GM23338 (cell line): ENCODE results near the gene PYGO2. TPM values are rescaled to one million over a fixed set of nuclear protein-coding genes. Genes with fewer than 3 reads are reported as not detected.
A peak's percentile ranks its signal among the peaks of the same experiment; 100 is the strongest.

Experiments
- ATAC-seq: fragments of 200-7000 bp; cut with Tn5 transposase; 3 replicates; pipeline ENCODE4 v1.9.1; 2020
- DNase-seq: peaks from one replicate; pipeline ENCODE4 v3.0.0-alpha.2; 2015; ENCODE audit warnings: low spot score
- H2AFZ ChIP-seq: fragments of 200-600 bp; sonication (generic); 2 replicates; pipeline ENCODE4 v1.8.0; 2016; ENCODE audit warnings: antibody characterized with exemption, mild to moderate bottlenecking, moderate library complexity
- H3F3A ChIP-seq: fragments of 200-600 bp; sonication (generic); replicated peaks from 2 replicates; pipeline ENCODE4 v1.8.0; 2017; ENCODE audit warnings: antibody characterized with exemption, mixed run types, low read depth
- H3K27ac ChIP-seq: fragments of 200-600 bp; sonication (generic); 2 replicates; pipeline ENCODE4 v1.6.1; 2016; ENCODE audit warnings: low read depth
- H3K27me3 ChIP-seq: fragments of 200-600 bp; sonication (generic); 2 replicates; pipeline ENCODE4 v1.8.0; 2016; ENCODE audit warnings: mild to moderate bottlenecking, mixed run types, moderate library complexity; ENCODE audit not compliant: insufficient read depth
- H3K36me3 ChIP-seq: fragments of 200-600 bp; sonication (generic); 2 replicates; pipeline ENCODE4 v1.8.0; 2016; ENCODE audit warnings: mild to moderate bottlenecking; ENCODE audit not compliant: insufficient read depth
- H3K4me1 ChIP-seq: fragments of 200-600 bp; sonication (generic); 2 replicates; pipeline ENCODE4 v1.8.0; 2016; ENCODE audit warnings: mild to moderate bottlenecking, moderate library complexity; ENCODE audit not compliant: insufficient read depth
- H3K4me2 ChIP-seq: fragments of 200-600 bp; sonication (generic); 2 replicates; pipeline ENCODE4 v1.7.1; 2017; ENCODE audit warnings: mixed run types
- H3K4me3 ChIP-seq: fragments of 200-600 bp; sonication (generic); 2 replicates; pipeline ENCODE4 v1.6.1; 2016; ENCODE audit warnings: mixed run types
- H3K79me2 ChIP-seq: fragments of 200-600 bp; sonication (generic); replicated peaks from 2 replicates; pipeline ENCODE4 v1.8.0; 2017; ENCODE audit warnings: mild to moderate bottlenecking; ENCODE audit not compliant: insufficient read depth
- H3K9me2 ChIP-seq: fragments of 200-600 bp; sonication (generic); 2 replicates; pipeline ENCODE4 v1.8.0; 2017; ENCODE audit not compliant: insufficient read depth
- H4K20me1 ChIP-seq: fragments of 200-600 bp; sonication (generic); replicated peaks from 2 replicates; pipeline ENCODE4 v1.8.0; 2017; ENCODE audit warnings: mild to moderate bottlenecking; ENCODE audit not compliant: insufficient read depth
- H3K27ac Mint-ChIP-seq: 2 replicates; pipeline ENCODE4 v1.8.0; 2020; ENCODE audit warnings: inconsistent platforms, mild to moderate bottlenecking, moderate library complexity, mixed read lengths
- H3K27me3 Mint-ChIP-seq: 3 replicates; pipeline ENCODE4 v1.8.0; 2022; ENCODE audit warnings: low read depth, mild to moderate bottlenecking, moderate library complexity, mixed read lengths, inconsistent platforms; ENCODE audit not compliant: insufficient read depth, poor library complexity
- H3K36me3 Mint-ChIP-seq: 3 replicates; pipeline ENCODE4 v1.8.0; 2021; ENCODE audit warnings: low read depth, mild to moderate bottlenecking, inconsistent platforms, moderate library complexity, mixed read lengths
- H3K4me1 Mint-ChIP-seq: 3 replicates; pipeline ENCODE4 v1.8.0; 2020; ENCODE audit warnings: mild to moderate bottlenecking, inconsistent platforms, mixed read lengths
- H3K4me3 Mint-ChIP-seq: 3 replicates; pipeline ENCODE4 v1.8.0; 2021; ENCODE audit warnings: moderate library complexity, mild to moderate bottlenecking, inconsistent platforms, mixed read lengths
- H3K9me3 Mint-ChIP-seq: 3 replicates; pipeline ENCODE4 v1.8.0; 2020; ENCODE audit warnings: moderate library complexity, mild to moderate bottlenecking, inconsistent platforms, mixed read lengths
- CTCF ChIP-seq, 2 experiments: fragments of 200-600 bp in 1 of 2; sonication (generic) in 1 of 2; conservative IDR thresholded peaks; 2 replicates each; pipeline versions ENCODE4 v1.5.1 to v1.6.1; 2016 to 2017; ENCODE audit warnings: antibody characterized with exemption in 2 of 2, low read depth in 2 of 2, mild to moderate bottlenecking in 2 of 2, moderate library complexity in 1 of 2
- POLR2AphosphoS5 ChIP-seq: IDR thresholded peaks from 2 replicates; pipeline ENCODE4 v1.6.1; 2016; ENCODE audit warnings: antibody characterized with exemption, low read depth
- ZNF331 ChIP-seq: fragments of 250-450 bp; sonication (Bioruptor Pico); IDR thresholded peaks from 2 replicates; pipeline ENCODE4 v1.5.0; 2020; ENCODE audit warnings: low read depth, mild to moderate bottlenecking, moderate library complexity
- polyA plus RNA-seq: library from polyadenylated mRNA; unstranded; fragments of >200 nt; fragmentation: Nextera tagmentation; extraction: Ambion mirVana; gene quantifications from 2 replicates; pipeline ENCODE4 v1.2.1, GENCODE V29; 2016
- total RNA-seq: library from RNA; depleted of rRNA; stranded (reverse); fragments of >200 nt; shearing (Covaris generic); gene quantifications from 2 replicates; pipeline ENCODE4 v1.2.3, GENCODE V29; 2014
- TF ChIP-seq, protein P1 (sequence below): fragments of 250-450 bp; sonication (Bioruptor Pico); IDR thresholded peaks from 2 replicates; pipeline ENCODE4 v1.5.0; 2020; ENCODE audit warnings: mild to moderate bottlenecking, moderate library complexity

Gene PYGO2
- total and polyA plus RNA-seq, 2 experiments from 2014 or later, result 11.0 to 29.0 TPM

DNA sequence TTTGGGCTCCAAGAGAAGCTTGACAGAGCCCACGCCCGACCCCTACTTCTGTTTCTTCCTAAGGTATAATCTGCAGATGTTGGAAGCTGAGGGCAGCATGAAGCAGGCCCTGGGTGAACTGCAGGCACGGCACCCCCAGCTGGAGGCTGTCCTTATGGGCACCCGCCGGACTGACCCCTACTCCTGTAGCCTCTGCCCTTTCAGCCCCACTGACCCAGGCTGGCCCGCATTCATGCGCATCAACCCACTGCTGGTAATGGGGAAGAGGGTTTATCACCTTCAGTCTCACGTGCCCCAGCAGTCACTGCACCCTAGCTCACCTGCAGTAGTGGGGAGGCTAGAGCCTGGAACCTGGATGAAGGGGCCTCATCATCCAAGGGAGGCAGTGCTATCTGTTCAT is 28.7 kb upstream of the PYGO2 start:
- DNase-seq, result no peak
- H2AFZ ChIP-seq, result no peak overlapping the region
- H3K4me1 ChIP-seq, result no peaks in the 10 kb centered on the region
- no peaks in the 10 kb centered on the region; the same call in 2 of the 3 replicates for H3K9me3 Mint-ChIP-seq
- peaks cover 21% of the 10 kb centered on the region for H3K4me1 Mint-ChIP-seq
- no peak overlapping the region for H3K4me2 ChIP-seq
- H3K27ac Mint-ChIP-seq, result no peak overlapping the region
- TF ChIP-seq, protein P1, sequence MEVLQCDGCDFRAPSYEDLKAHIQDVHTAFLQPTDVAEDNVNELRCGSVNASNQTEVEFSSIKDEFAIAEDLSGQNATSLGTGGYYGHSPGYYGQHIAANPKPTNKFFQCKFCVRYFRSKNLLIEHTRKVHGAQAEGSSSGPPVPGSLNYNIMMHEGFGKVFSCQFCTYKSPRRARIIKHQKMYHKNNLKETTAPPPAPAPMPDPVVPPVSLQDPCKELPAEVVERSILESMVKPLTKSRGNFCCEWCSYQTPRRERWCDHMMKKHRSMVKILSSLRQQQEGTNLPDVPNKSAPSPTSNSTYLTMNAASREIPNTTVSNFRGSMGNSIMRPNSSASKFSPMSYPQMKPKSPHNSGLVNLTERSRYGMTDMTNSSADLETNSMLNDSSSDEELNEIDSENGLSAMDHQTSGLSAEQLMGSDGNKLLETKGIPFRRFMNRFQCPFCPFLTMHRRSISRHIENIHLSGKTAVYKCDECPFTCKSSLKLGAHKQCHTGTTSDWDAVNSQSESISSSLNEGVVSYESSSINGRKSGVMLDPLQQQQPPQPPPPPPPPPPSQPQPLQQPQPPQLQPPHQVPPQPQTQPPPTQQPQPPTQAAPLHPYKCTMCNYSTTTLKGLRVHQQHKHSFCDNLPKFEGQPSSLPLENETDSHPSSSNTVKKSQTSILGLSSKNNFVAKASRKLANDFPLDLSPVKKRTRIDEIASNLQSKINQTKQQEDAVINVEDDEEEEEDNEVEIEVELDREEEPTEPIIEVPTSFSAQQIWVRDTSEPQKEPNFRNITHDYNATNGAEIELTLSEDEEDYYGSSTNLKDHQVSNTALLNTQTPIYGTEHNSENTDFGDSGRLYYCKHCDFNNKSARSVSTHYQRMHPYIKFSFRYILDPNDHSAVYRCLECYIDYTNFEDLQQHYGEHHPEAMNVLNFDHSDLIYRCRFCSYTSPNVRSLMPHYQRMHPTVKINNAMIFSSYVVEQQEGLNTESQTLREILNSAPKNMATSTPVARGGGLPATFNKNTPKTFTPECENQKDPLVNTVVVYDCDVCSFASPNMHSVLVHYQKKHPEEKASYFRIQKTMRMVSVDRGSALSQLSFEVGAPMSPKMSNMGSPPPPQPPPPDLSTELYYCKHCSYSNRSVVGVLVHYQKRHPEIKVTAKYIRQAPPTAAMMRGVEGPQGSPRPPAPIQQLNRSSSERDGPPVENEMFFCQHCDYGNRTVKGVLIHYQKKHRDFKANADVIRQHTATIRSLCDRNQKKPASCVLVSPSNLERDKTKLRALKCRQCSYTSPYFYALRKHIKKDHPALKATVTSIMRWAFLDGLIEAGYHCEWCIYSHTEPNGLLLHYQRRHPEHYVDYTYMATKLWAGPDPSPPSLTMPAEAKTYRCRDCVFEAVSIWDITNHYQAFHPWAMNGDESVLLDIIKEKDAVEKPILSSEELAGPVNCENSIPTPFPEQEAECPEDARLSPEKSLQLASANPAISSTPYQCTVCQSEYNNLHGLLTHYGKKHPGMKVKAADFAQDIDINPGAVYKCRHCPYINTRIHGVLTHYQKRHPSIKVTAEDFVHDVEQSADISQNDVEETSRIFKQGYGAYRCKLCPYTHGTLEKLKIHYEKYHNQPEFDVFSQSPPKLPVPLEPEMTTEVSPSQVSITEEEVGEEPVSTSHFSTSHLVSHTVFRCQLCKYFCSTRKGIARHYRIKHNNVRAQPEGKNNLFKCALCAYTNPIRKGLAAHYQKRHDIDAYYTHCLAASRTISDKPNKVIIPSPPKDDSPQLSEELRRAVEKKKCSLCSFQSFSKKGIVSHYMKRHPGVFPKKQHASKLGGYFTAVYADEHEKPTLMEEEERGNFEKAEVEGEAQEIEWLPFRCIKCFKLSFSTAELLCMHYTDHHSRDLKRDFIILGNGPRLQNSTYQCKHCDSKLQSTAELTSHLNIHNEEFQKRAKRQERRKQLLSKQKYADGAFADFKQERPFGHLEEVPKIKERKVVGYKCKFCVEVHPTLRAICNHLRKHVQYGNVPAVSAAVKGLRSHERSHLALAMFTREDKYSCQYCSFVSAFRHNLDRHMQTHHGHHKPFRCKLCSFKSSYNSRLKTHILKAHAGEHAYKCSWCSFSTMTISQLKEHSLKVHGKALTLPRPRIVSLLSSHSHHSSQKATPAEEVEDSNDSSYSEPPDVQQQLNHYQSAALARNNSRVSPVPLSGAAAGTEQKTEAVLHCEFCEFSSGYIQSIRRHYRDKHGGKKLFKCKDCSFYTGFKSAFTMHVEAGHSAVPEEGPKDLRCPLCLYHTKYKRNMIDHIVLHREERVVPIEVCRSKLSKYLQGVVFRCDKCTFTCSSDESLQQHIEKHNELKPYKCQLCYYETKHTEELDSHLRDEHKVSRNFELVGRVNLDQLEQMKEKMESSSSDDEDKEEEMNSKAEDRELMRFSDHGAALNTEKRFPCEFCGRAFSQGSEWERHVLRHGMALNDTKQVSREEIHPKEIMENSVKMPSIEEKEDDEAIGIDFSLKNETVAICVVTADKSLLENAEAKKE (CRISPR knock-in tag), result no peak
- TF ChIP-seq ZNF331 (CRISPR knock-in tag), result no peak
- TF ChIP-seq POLR2AphosphoS5, result no peak
- TF ChIP-seq CTCF (conservative IDR thresholded peaks at IDR 0.05; ENCODE audit: low read depth in 2 of 2), result 0 out of 4 replicates have a peak, but pooled peaks of 1 of the 2 experiments have one; percentile 4
- no peaks in the 10 kb centered on the region for H3K9me2 ChIP-seq
- H4K20me1 ChIP-seq, result peaks cover 16% of the 10 kb centered on the region; the same call in 1 of the 2 replicates
- peaks cover 31% of the 10 kb centered on the region for H3K79me2 ChIP-seq
- ATAC-seq, result no peak
- H3K36me3 Mint-ChIP-seq, result peaks cover 54% of the 10 kb centered on the region
- no peak overlapping the region for H3K27ac ChIP-seq
- no peaks in the 10 kb centered on the region for H3K27me3 ChIP-seq
- H3K4me3 ChIP-seq, result no peak overlapping the region
- H3F3A ChIP-seq, result peaks cover 19% of the 10 kb centered on the region; the same call in 1 of the 2 replicates
- H3K4me3 Mint-ChIP-seq, result no peak overlapping the region
- H3K27me3 Mint-ChIP-seq, result peaks cover 17% of the 10 kb centered on the region
- H3K36me3 ChIP-seq, result peaks cover 9% of the 10 kb centered on the region; the same call in 1 of the 2 replicates
